HG02623 (cell line): ENCODE data around the gene ZG16.
A peak's percentile ranks its signal among the peaks of the same experiment; 100 is the strongest.
"Not testable (repeated sequence)": the region's sequence is repeated elsewhere in the genome, so short reads cannot be mapped to it uniquely, and the experiment has no call there.

ENCODE experiments used
- ATAC-seq: cut with Tn5 transposase; IDR thresholded peaks from one replicate; pipeline ENCODE4 v1.9.1; 2021; ENCODE audit warnings: moderate library complexity; ENCODE audit not compliant: unreplicated experiment

ZG16 gene

DNA sequence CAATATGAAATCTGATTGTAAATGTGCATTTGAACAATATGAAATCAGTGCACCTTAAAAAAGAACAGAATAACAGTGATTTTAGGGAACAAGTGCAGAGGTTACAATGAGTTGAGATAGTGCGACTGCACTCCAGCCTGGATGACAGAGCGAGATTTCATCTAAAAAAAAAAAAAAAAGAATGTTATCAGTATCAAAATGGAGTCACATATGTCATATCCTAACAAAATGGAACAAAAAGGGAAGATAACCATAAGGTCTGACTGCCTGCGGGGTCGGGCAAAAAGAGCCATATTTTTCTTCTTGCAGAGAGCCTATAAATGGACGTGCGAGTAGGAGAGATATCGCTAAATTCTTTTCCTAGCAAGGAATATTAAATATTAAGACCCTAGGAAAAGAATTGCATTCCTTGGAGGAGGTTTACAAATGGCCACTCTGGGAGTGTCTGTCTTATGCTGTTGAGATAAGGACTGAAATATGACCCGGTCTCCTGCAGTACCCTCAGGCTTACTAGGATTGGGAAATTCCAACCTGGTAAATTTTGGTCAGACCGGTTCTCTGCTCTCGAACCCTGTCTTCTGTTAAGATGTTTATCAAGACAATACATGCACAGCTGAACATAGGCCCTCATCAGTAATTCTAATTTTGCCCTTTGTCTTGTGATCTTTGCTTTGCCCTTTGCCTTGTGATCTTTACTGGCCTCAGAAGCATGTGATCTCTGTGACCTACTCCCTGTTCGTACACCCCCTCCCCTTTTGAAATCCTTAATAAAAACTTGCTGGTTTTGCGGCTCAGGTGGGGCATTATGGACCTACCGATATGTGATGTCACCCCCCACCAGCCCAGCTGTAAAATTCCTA lies 5.3 kb downstream of the ZG16 start:
- not testable (repeated sequence) for ATAC-seq

DNA sequence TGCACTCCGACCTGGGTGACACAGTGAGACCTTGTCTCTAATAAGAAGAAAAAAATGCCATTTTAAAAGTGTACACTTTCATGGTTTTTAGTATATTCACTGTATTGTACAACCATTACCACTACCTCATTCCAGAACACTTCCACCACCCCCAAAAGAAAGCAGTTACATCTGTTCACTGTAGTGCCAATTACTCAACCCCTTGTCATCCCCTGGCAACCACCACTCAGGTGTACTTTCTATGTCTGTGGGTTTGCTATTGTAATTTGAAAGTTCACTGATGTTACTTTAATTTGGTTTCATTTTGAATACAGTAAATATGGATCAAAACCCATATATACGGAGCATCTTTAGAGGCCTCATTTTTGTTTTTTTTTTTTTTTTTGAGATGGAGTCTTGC lies 6.1 kb downstream of the ZG16 start:
- ATAC-seq: no peak

GRCh38 chr16:29784901-29785500 lies 6.9 kb downstream of the ZG16 start:
- no peak for ATAC-seq

GRCh38 chr16:29787155-29787554 lies 9.1 kb downstream of the ZG16 start:
- ATAC-seq: not testable (repeated sequence)

DNA sequence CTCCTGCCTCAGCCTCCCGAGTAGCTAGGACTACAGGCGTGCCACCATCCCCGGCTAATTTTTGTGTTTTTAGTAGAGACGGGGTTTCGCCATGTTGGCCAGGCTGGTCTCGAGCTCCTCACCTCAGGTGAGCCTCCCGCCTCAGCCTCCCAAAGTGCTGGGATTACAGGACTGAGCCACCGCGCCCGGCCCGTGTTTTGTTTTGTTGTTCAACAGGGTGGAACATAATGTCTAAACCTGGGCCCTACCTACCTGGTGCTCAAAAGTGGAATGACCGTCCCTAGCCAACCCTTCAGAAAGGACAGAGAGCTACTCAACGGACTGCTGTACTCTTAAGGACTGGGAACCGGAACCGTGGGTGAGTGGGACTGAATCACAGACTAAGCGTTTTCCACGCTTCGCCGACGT lies 11.7 kb downstream of the ZG16 start:
- no peak for ATAC-seq

- ATAC-seq: peak; percentile 88
These were observed 12.3 kb downstream of the ZG16 start, which contains the start of gene KIF22 for GRCh38 chr16:29790183-29790948. Gene KIF22, plus strand, starts transcription at chr16:29790751. Its CDS starts 9 bp downstream, at chr16:29790760.

- no peak for ATAC-seq
These were observed 13.1 kb downstream of the ZG16 start for GRCh38 chr16:29790949-29791844.

DNA sequence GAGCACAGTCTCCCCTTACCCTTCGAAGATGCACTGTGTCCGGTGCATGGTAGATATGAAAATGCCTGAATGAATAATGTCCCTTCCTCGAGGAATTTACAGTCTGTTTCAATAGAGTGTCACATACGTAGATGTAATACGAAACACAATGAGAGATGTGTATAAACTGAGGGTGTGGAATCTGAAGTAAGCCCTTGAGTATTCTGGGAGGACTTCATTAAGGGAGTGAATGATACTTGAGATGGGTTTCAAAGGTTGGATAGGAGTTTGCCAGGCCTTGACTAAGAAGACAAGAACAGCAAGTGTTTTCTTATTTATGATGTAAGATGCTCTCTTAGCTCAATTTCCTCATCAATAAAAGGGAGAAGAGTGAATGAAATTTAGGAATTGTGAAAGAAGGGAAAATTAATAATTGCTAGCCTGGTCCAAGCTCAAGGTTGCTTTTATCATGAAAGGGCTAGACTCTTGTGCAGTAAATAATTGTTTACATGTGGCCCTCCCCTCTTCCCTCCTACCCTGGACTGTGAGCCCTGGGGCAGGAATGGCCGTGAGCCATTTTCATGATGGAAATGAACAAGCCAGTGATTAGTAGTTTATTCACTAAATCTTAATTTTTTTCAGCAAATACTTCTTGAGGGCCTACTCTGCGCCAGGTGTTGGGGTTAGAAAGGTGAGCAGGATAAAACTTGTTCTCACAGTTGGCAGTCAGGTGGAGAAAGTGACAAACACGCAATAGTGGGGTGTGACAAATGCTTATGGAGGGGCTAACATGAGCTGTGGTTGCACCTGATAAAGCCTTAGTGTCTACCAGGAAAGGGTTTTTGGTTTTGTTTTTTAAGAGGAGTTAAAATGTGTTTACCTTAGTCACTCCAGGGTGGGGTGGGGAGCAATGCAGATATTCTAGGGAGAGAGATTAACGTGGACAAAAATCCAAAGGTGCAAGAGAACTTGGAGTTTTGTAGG lies 14.1 kb downstream of the ZG16 start:
- no peak for ATAC-seq

- ATAC-seq: not testable (repeated sequence)
These were observed 15.1 kb downstream of the ZG16 start for GRCh38 chr16:29793153-29793552.

DNA sequence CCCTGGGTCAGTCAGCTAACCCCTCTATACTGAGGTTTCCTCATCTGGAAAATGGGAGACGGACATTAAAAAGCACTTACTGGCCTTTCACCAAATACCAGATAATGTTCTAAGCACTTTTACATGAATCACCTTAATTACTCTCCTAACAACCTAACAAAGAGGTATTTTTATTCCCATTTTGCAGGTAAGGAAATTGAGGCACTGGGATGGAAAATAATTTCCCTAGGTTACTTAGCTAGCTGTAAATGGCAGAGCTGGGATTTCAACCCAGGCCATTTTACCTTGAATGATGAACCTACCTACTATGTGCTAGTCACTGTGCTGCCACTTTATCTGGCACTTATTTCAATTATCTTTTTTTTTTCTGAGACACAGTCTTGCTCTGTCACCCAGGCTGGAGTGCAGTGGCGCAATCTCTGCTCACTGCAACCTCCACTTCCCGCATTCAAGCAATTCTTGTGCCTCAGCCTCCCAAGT lies 16.2 kb downstream of the ZG16 start:
- no peak for ATAC-seq

- ATAC-seq: no peak
These were observed 24.4 kb downstream of the ZG16 start for GRCh38 chr16:29802416-29802935.

DNA sequence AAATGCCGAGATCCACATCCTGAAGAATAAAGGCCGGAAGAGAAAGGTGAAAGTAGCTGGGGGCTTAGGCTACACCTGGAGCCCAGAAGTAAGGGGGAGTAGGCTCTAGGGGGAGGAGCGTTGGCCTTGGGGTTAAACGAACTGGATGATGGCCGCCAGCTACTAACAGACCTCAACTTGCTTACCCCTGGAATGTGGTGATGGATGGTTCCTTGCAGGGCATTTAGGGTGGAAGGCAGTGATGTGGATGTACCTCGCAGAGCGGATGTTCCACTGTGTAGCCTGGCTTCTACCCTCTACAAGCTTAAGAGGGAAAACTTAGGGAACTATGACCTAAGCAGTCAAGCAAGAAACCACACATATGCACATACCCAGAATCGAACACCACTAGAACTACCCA lies 26.0 kb downstream of the ZG16 start:
- no peak for ATAC-seq

DNA sequence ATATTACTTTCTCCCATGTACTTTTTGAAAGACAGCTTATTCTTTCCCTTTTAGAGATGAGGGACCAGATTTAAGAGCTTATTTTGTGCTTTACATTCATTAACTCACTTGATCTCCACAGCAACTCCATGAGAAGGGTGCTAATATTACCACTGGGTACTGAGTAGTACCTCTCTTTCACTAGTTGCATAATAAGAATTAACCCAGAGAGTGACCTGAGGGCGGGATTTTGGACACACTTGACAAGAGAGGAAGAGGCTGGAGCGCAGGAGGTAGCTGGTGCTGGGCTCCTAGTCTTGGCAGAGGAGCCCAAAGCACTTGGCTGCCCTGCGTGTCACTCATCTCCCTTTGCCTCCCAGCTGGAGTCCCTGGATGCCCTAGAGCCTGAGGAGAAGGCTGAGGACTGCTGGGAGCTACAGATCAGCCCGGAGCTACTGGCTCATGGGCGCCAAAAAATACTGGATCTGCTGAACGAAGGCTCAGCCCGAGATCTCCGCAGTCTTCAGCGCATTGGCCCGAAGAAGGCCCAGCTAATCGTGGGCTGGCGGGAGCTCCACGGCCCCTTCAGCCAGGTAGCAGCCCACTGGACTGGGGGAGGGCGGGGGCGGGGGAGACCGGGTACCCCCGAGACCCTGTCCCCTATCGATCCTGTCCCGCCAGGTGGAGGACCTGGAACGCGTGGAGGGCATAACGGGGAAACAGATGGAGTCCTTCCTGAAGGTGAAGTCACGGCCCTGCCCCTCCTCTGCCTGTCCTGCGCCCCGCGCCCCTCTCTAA lies 26.6 kb downstream of the ZG16 start:
- ATAC-seq: no peak

DNA sequence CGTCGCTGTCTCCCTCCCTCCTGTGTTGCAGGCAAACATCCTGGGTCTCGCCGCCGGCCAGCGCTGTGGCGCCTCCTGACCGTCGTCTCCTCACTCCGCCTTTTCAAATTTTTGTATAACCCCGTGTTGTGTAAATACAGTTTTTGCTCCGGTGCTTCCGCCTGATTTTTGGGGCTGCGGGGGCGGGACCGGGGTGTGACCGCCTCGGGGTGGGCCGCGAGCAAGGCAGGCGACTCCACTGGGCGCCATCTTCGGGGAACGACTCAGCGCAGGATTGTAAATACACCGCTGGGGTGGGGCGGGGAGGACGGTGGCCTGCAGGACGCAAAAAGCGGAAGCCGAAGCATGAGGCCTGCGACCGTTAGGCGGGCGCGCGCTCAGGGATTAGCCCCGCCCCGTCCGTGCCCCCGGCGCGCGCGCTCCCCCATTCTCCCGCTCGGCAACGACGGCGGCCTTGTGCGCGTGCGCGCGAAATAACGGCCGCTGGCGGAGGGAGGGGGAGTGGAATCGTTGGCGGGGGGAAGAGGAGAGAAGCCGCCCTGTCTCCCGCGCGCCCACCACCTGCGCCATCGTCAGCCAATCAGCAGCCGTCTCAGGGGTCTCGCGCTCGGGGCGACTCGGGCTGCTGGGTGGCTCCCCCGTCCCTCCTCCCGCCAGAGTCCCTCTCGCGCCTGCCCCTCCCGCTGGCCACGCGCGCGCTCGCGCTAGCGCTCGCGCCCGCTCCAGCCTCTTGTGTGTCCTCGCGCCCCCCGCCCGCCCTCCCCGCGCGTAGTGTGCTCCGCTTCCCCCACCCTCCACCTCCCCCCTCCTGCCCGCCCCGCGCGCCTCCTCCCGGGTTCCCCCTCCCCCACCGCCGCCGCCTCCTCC lies 27.4 kb downstream of the ZG16 start:
- ATAC-seq: peak; percentile 37

GRCh38 chr16:29806099-29806579 lies 28.1 kb downstream of the ZG16 start, which contains the start of gene MAZ:
Gene MAZ, plus strand, starts transcription at chr16:29806529. Its CDS starts 173 bp downstream, at chr16:29806702.
- no peak for ATAC-seq

GRCh38 chr16:29806641-29807425 lies 28.8 kb downstream of the ZG16 start:
- ATAC-seq: no peak
